Epithelial cell of esophagus (primary cell): ENCODE measurements around the gene WDFY4.

ENCODE experiments used
- DNase-seq: peaks from one replicate; pipeline ENCODE4 v3.0.0; 2010; ENCODE audit warnings: low read depth
- H3K4me3 ChIP-seq: 2 replicates; pipeline ENCODE4 v1.5.1; 2011; ENCODE audit warnings: mild to moderate bottlenecking, low read length, control low read depth
- TF ChIP-seq, protein P1 (sequence below): IDR thresholded peaks from 2 replicates; pipeline ENCODE4 v1.5.1; 2011; ENCODE audit warnings: low read depth, mild to moderate bottlenecking, low read length, control low read depth, inconsistent platforms; ENCODE audit not compliant: insufficient read depth; ENCODE audit errors: missing control alignments

The WDFY4 gene

GRCh38 chr10:48792687-48793096 lies 108.0 kb downstream of the WDFY4 start:
- peak; percentile 82 for DNase-seq
- TF ChIP-seq, protein P1, sequence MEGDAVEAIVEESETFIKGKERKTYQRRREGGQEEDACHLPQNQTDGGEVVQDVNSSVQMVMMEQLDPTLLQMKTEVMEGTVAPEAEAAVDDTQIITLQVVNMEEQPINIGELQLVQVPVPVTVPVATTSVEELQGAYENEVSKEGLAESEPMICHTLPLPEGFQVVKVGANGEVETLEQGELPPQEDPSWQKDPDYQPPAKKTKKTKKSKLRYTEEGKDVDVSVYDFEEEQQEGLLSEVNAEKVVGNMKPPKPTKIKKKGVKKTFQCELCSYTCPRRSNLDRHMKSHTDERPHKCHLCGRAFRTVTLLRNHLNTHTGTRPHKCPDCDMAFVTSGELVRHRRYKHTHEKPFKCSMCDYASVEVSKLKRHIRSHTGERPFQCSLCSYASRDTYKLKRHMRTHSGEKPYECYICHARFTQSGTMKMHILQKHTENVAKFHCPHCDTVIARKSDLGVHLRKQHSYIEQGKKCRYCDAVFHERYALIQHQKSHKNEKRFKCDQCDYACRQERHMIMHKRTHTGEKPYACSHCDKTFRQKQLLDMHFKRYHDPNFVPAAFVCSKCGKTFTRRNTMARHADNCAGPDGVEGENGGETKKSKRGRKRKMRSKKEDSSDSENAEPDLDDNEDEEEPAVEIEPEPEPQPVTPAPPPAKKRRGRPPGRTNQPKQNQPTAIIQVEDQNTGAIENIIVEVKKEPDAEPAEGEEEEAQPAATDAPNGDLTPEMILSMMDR = no peak
- no peak overlapping the region for H3K4me3 ChIP-seq

DNA sequence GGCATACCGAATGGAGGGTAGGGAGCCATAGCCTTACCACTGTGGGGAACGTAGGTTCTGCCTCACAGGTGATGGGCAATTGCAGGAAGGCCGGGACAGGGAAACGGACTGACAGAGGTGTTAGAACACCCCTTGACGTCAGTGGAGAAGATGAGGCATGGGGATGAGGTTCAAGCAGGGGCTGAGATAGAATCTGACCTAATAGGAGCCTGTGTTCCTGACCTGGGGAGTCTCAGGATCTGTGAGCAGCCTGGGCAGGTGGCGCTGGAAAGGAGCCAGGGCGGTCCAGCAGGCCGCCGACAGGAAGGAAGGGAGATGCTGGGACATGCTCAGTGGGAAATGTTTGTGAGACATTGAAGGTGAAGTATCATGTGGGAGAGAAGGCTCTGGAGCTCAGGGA lies 109.4 kb downstream of the WDFY4 start:
- no peak overlapping the region for H3K4me3 ChIP-seq
- TF ChIP-seq, protein P1 = no peak
- DNase-seq = peak; percentile 72

- TF ChIP-seq, protein P1 = no peak
- no peak overlapping the region for H3K4me3 ChIP-seq
- no peak for DNase-seq
Observed at GRCh38 chr10:48796713-48797245, 112.1 kb downstream of the WDFY4 start.

GRCh38 chr10:48797830-48798229 lies 113.2 kb downstream of the WDFY4 start:
- TF ChIP-seq, protein P1 = no peak
- no peak overlapping the region for H3K4me3 ChIP-seq
- DNase-seq = no peak

DNA sequence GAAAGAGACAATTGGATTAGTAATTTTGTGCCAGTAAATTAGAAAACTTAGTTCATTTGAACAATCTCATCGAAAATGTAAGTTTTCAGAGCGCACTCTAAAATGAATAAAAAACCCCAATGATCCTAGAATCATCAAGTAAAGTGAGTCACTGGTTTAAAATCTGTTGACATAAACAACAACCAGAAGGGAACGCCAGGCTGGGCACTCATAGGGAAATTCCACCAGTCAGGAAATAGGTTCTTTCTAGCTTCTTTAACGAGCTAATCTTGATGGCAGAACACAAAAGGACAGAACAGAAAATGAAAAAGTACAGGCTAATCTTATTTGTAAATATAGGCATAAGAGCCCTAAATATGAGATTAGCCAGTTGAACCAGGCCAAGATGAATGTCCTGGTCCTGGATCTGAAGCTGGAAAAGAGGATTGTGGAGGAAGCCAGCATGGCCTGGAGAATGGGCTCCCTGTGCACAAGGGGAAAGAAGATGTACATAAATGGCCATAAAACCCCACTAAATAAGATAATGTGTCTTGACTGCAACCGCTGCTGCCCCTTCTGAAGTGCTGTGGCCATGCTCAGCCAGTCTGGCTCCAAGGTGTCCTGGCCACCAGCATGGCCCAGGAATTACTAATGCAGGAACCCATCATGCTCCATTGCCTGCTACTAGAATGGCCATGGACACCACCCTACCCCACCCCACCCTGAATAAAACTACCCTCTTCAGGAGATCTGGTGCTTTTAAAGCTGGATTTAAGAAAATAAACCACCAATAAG lies 114.0 kb downstream of the WDFY4 start:
- peak; percentile 56 for DNase-seq
- TF ChIP-seq, protein P1 = no peak
- H3K4me3 ChIP-seq = no peak overlapping the region

DNA sequence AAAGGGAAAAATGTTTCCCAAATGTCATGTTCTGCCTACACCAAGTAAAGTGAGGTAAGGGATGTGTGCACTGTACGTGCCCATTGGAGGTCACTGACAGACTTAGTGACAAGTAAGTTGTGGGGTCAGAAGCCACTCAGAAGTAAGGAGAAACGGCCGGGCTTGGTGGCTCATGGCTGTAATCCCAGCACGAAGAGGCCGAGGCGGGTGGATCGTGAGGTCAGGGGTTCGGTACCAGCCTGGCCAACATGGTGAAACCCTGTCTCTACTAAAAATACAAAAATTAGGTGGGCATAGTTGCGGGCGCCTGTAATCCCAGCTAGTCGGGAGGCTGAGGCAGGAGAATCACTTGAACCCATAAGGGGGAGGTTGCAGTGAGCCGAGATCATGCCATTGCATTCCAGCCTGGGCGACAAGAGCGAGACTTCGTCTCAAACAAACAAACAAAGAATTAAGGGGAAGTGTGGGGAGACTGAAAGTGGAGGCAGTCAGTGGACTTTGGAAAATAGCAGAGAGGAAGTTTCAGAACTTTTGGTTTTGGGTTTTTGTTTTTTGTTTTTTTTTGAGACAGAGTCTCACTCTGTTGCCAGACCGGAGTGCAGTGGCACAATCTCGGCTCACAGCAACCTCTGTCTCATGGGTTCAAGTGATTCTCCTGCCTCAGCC lies 114.8 kb downstream of the WDFY4 start:
- H3K4me3 ChIP-seq = no peak overlapping the region
- no peak for DNase-seq
- TF ChIP-seq, protein P1 = no peak
